OCI-LY1 (cell line): ENCODE results near the gene KLHL6.

Experiments used
- EZH2 ChIP-seq: fragments of 200-600 bp; sonication (generic), shearing (Covaris generic); IDR thresholded peaks from 2 replicates; pipeline ENCODE4 v1.8.0; 2017; ENCODE audit warnings: borderline replicate concordance, mixed run types, mild to moderate bottlenecking, antibody characterized with exemption, low read length, moderate library complexity, mixed read lengths
- TF ChIP-seq, protein P1 (sequence below): fragments of 200-600 bp; sonication (generic), shearing (Covaris generic); IDR thresholded peaks from 2 replicates; pipeline ENCODE4 v1.5.1; 2017; ENCODE audit warnings: mild to moderate bottlenecking, antibody characterized with exemption, low read length, moderate library complexity, mixed read lengths

DNA sequence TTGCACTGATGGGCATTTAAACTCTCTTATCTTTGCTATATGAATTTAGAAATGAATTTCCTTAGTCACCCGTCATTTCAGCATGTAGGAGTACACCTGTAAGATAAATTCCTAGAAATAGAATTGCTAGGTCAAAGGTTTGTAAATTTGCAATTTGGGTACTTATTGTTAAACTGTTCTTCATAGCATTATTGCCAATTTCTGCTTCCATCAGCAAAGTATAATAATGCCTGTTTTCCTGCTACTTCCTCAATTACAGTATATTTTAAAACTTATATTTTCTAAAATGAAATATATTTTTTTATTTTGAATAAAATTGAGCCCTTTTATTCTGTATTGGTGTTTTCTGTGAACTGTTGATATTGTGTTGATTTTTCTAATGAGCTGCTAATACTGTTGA lies 110.8 kb downstream of the KLHL6 start:
- TF ChIP-seq, protein P1, sequence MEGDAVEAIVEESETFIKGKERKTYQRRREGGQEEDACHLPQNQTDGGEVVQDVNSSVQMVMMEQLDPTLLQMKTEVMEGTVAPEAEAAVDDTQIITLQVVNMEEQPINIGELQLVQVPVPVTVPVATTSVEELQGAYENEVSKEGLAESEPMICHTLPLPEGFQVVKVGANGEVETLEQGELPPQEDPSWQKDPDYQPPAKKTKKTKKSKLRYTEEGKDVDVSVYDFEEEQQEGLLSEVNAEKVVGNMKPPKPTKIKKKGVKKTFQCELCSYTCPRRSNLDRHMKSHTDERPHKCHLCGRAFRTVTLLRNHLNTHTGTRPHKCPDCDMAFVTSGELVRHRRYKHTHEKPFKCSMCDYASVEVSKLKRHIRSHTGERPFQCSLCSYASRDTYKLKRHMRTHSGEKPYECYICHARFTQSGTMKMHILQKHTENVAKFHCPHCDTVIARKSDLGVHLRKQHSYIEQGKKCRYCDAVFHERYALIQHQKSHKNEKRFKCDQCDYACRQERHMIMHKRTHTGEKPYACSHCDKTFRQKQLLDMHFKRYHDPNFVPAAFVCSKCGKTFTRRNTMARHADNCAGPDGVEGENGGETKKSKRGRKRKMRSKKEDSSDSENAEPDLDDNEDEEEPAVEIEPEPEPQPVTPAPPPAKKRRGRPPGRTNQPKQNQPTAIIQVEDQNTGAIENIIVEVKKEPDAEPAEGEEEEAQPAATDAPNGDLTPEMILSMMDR: no peak
- TF ChIP-seq EZH2: no peak
